ENCODE measurements around the gene CELA3A. TPM values are rescaled to one million over a fixed set of nuclear protein-coding genes. Genes with fewer than 3 reads are reported as not detected.
"Not testable (repeated sequence)": the region's sequence is repeated elsewhere in the genome, so short reads cannot be mapped to it uniquely, and the experiment has no call there.

Gene CELA3A
- total RNA-seq, 1 donor from 2014 or later, result not detected

GRCh38 chr1:21956720-21957552, 44.5 kb upstream of the CELA3A start:
- intact Hi-C loops (cut with micrococcal nuclease), result loop anchor here (10.0 kb wide), 1 partner anchor 62 kb away; no protein-coding TSS in a partner anchor
- Histone ChIP-seq H3K36me3 (no peaks in the 10 kb centered on the region), H3K27ac (replicated peaks) (peak overlapping the region; percentile 86), H3K9me3 (replicated peaks) (no peaks in the 10 kb centered on the region), H3K27me3 (ENCODE audit: low read depth) (no peaks in the 10 kb centered on the region), H3K4me3 (no peak overlapping the region), H3K4me1 (peaks cover 57% of the 10 kb centered on the region)
- no peak for TF ChIP-seq CTCF (IDR thresholded peaks at IDR 0.05; ENCODE audit: borderline replicate concordance)
- peak; percentile 69 for DNase-seq

GRCh38 chr1:21961337-21961736, 40.1 kb upstream of the CELA3A start:
- no peak for TF ChIP-seq CTCF (IDR thresholded peaks at IDR 0.05; ENCODE audit: borderline replicate concordance)
- intact Hi-C loops (cut with micrococcal nuclease), result no loop called here
- H3K27me3 ChIP-seq (ENCODE audit: low read depth), result no peaks in the 10 kb centered on the region
- no peak overlapping the region for H3K27ac ChIP-seq (replicated peaks)
- DNase-seq, result no peak
- no peaks in the 10 kb centered on the region for H3K9me3 ChIP-seq (replicated peaks)
- no peak overlapping the region for H3K4me3 ChIP-seq
- H3K36me3 ChIP-seq, result no peaks in the 10 kb centered on the region
- H3K4me1 ChIP-seq, result peaks cover 45% of the 10 kb centered on the region

- no peak for DNase-seq
- no peak for TF ChIP-seq CTCF (IDR thresholded peaks at IDR 0.05; ENCODE audit: borderline replicate concordance)
- no peak overlapping the region for H3K4me3 ChIP-seq
Observed at GRCh38 chr1:21961799-21962198, 39.7 kb upstream of the CELA3A start.

GRCh38 chr1:21963477-21964217, 37.8 kb upstream of the CELA3A start:
- no peaks in the 10 kb centered on the region for H3K36me3 ChIP-seq
- intact Hi-C loops (cut with micrococcal nuclease), result no loop called here
- TF ChIP-seq CTCF (IDR thresholded peaks at IDR 0.05; ENCODE audit: borderline replicate concordance), result peak; percentile 96
- H3K4me3 ChIP-seq, result no peak overlapping the region
- H3K27me3 ChIP-seq (ENCODE audit: low read depth), result no peaks in the 10 kb centered on the region
- H3K4me1 ChIP-seq, result peaks cover 23% of the 10 kb centered on the region
- H3K9me3 ChIP-seq (replicated peaks), result no peaks in the 10 kb centered on the region
- H3K27ac ChIP-seq (replicated peaks), result no peak overlapping the region
- DNase-seq, result peak; percentile 75

More at GRCh38 chr1:21961799-21962198, 39.7 kb upstream of the CELA3A start:
- H3K27me3 ChIP-seq (ENCODE audit: low read depth), result no peaks in the 10 kb centered on the region
- H3K4me1 ChIP-seq, result peaks cover 40% of the 10 kb centered on the region
- intact Hi-C loops (cut with micrococcal nuclease), result no loop called here
- no peaks in the 10 kb centered on the region for H3K36me3 ChIP-seq
- no peak overlapping the region for H3K27ac ChIP-seq (replicated peaks)
- H3K9me3 ChIP-seq (replicated peaks), result no peaks in the 10 kb centered on the region

- no peaks in the 10 kb centered on the region for H3K27me3 ChIP-seq (ENCODE audit: low read depth)
- no peaks in the 10 kb centered on the region for H3K9me3 ChIP-seq (replicated peaks)
- H3K4me3 ChIP-seq, result no peak overlapping the region
- DNase-seq, result no peak
- peaks cover 23% of the 10 kb centered on the region for H3K4me1 ChIP-seq
- intact Hi-C loops (cut with micrococcal nuclease), result no loop called here
- no peak overlapping the region for H3K27ac ChIP-seq (replicated peaks)
- no peaks in the 10 kb centered on the region for H3K36me3 ChIP-seq
- TF ChIP-seq CTCF (IDR thresholded peaks at IDR 0.05; ENCODE audit: borderline replicate concordance), result no peak
Observed at GRCh38 chr1:21966247-21967000, 35.0 kb upstream of the CELA3A start.

GRCh38 chr1:21967216-21967615, 34.2 kb upstream of the CELA3A start:
- H3K27ac ChIP-seq (replicated peaks); H3K27me3 ChIP-seq (ENCODE audit: low read depth); DNase-seq; H3K9me3 ChIP-seq (replicated peaks); H3K36me3 ChIP-seq; intact Hi-C loops (cut with micrococcal nuclease); H3K4me3 ChIP-seq: not testable (repeated sequence)
- H3K4me1 ChIP-seq, result peaks cover 15% of the 10 kb centered on the region

GRCh38 chr1:21969066-21969465, 32.4 kb upstream of the CELA3A start:
- H3K36me3 ChIP-seq; H3K27me3 ChIP-seq (ENCODE audit: low read depth); intact Hi-C loops (cut with micrococcal nuclease); H3K4me1 ChIP-seq; H3K9me3 ChIP-seq (replicated peaks); DNase-seq; H3K4me3 ChIP-seq; H3K27ac ChIP-seq (replicated peaks): not testable (repeated sequence)

- intact Hi-C loops (cut with micrococcal nuclease); H3K4me1 ChIP-seq; H3K4me3 ChIP-seq; H3K9me3 ChIP-seq (replicated peaks); H3K27me3 ChIP-seq (ENCODE audit: low read depth); H3K27ac ChIP-seq (replicated peaks); H3K36me3 ChIP-seq; DNase-seq: not testable (repeated sequence)
Observed at GRCh38 chr1:21970523-21970922, 30.9 kb upstream of the CELA3A start.
